GM12878 (cell line): ENCODE measurements around the gene HUS1. TPM values are rescaled to one million over a fixed set of nuclear protein-coding genes. Genes with fewer than 3 reads are reported as not detected.

ENCODE experiments used
- BACH1 ChIP-seq: fragments of 450-650 bp; IDR thresholded peaks from 2 replicates; pipeline ENCODE4 v1.6.1; 2017; ENCODE audit warnings: mild to moderate bottlenecking, borderline replicate concordance
- CREB1 ChIP-seq: IDR thresholded peaks from 2 replicates; pipeline ENCODE4 v1.6.1; 2012; ENCODE audit warnings: low read depth, mild to moderate bottlenecking, inconsistent platforms
- ESRRA ChIP-seq: IDR thresholded peaks from 2 replicates; pipeline ENCODE4 v1.6.1; 2012; ENCODE audit warnings: mild to moderate bottlenecking, low read length, improper control_type of control experiment
- IKZF2 ChIP-seq, 2 experiments: fragments of 450-650 bp; IDR thresholded peaks; 2 replicates each; pipeline ENCODE4 v1.6.1; 2017; ENCODE audit warnings: mild to moderate bottlenecking in 2 of 2, moderate library complexity in 2 of 2
- IRF4 ChIP-seq: IDR thresholded peaks from 2 replicates; pipeline ENCODE4 v1.6.1; 2011; ENCODE audit warnings: low read depth, low read length
- JUND ChIP-seq: IDR thresholded peaks from 2 replicates; pipeline ENCODE4 v1.6.1; 2012; ENCODE audit warnings: low read depth, mild to moderate bottlenecking, low read length, improper control_type of control experiment, moderate library complexity
- NR2C2 ChIP-seq: IDR thresholded peaks from 2 replicates; pipeline ENCODE4 v1.6.1; 2011; ENCODE audit warnings: borderline replicate concordance, low read depth; ENCODE audit not compliant: control insufficient read depth, insufficient read length
- NR2F1 ChIP-seq: fragments of 450-650 bp; conservative IDR thresholded peaks from 2 replicates; pipeline ENCODE4 v1.6.1; 2017; ENCODE audit warnings: mild to moderate bottlenecking
- POLR2AphosphoS2 ChIP-seq: IDR thresholded peaks from 2 replicates; pipeline ENCODE4 v1.6.1; 2011; ENCODE audit warnings: low read depth, mild to moderate bottlenecking, low read length, improper control_type of control experiment, moderate library complexity
- POU2F2 ChIP-seq: IDR thresholded peaks from 3 replicates; pipeline ENCODE4 v1.6.1; 2011; ENCODE audit warnings: low read depth, mild to moderate bottlenecking, low read length, borderline replicate concordance
- RAD51 ChIP-seq: fragments of 450-650 bp; IDR thresholded peaks from 2 replicates; pipeline ENCODE4 v1.6.1; 2016; ENCODE audit warnings: moderate library complexity, mild to moderate bottlenecking, inconsistent platforms
- RELA ChIP-seq: fragments of 450-650 bp; IDR thresholded peaks from 2 replicates; pipeline ENCODE4 v1.8.0; 2014; ENCODE audit warnings: borderline replicate concordance; ENCODE audit not compliant: partially characterized antibody
- RUNX3 ChIP-seq: IDR thresholded peaks from 2 replicates; pipeline ENCODE4 v1.6.1; 2012; ENCODE audit warnings: low read length, inconsistent platforms
- SIN3A ChIP-seq: IDR thresholded peaks from 2 replicates; pipeline ENCODE4 v1.6.1; 2012; ENCODE audit warnings: low read depth, low read length, improper control_type of control experiment
- SMARCA5 ChIP-seq: fragments of 450-650 bp; IDR thresholded peaks from 2 replicates; pipeline ENCODE4 v1.6.1; 2017; ENCODE audit warnings: mild to moderate bottlenecking
- SREBF1 ChIP-seq: IDR thresholded peaks from 2 replicates; pipeline ENCODE4 v1.6.1; 2012; ENCODE audit warnings: mild to moderate bottlenecking, low read length
- TARDBP ChIP-seq: IDR thresholded peaks from 2 replicates; pipeline ENCODE4 v1.6.1; 2016; ENCODE audit warnings: borderline replicate concordance
- TCF12 ChIP-seq: IDR thresholded peaks from 2 replicates; pipeline ENCODE4 v1.6.1; 2011; ENCODE audit warnings: low read depth, mild to moderate bottlenecking, low read length
- WRNIP1 ChIP-seq: IDR thresholded peaks from 2 replicates; pipeline ENCODE4 v1.6.1; 2011; ENCODE audit warnings: low read depth, low read length, improper control_type of control experiment, borderline replicate concordance
- ZBED1 ChIP-seq: IDR thresholded peaks from 2 replicates; pipeline ENCODE4 v1.6.1; 2016; ENCODE audit warnings: borderline replicate concordance
- ZNF24 ChIP-seq: fragments of 450-650 bp; IDR thresholded peaks from 2 replicates; pipeline ENCODE4 v1.6.1; 2017; ENCODE audit warnings: antibody characterized with exemption, mild to moderate bottlenecking
- polyA plus RNA-seq, 11 experiments: library from polyadenylated mRNA; depleted of rRNA in 4 of 11; unstranded in 6 of 11; stranded (reverse) in 5 of 11; fragments of >200 nt; fragmentation: Nextera tagmentation in 4 of 11; fragmentation: Illumina TruSeq in 1 of 11; extraction: Ambion mirVana in 4 of 11; extraction: Trizol in 1 of 11; gene quantifications; 1 replicate in 1 of 11; 2 replicates in 10 of 11; pipeline versions ENCODE4 v1.2.1 to v1.2.3, GENCODE V29; 2011 to 2016; ENCODE audit warnings: inconsistent platforms in 2 of 11, missing spikeins in 2 of 11, low read depth in 1 of 11
- total RNA-seq, 4 experiments: library from RNA; depleted of rRNA in 3 of 4; stranded (reverse); fragments of >200 nt in 3 of 4; fragmentation: Illumina TruSeq in 1 of 4; extraction: Trizol in 1 of 4; gene quantifications; 2 replicates each; pipeline versions ENCODE4 v1.2.1 to v1.2.3, GENCODE V29; 2013 to 2021
- TF ChIP-seq, protein P1 (sequence below): fragments of 450-650 bp; IDR thresholded peaks from 2 replicates; pipeline ENCODE4 v1.6.1; 2017; ENCODE audit warnings: low read depth, mild to moderate bottlenecking, moderate library complexity
- TF ChIP-seq, protein P2 (sequence below): IDR thresholded peaks from 2 replicates; pipeline ENCODE4 v1.6.1; 2012; ENCODE audit warnings: low read depth, low read length, improper control_type of control experiment
- TF ChIP-seq, protein P3 (sequence below): fragments of 450-650 bp; IDR thresholded peaks from 2 replicates; pipeline ENCODE4 v1.6.1; 2016; ENCODE audit warnings: mild to moderate bottlenecking
- TF ChIP-seq, protein P4 (sequence below): IDR thresholded peaks from 2 replicates; pipeline ENCODE4 v1.6.1; 2011; ENCODE audit warnings: low read depth, mild to moderate bottlenecking, low read length, moderate library complexity, borderline replicate concordance; ENCODE audit errors: extremely low read depth
- TF ChIP-seq, protein P5 (sequence below): fragments of 150-350 bp; IDR thresholded peaks from 2 replicates; pipeline ENCODE4 v1.6.1; 2014; ENCODE audit warnings: mild to moderate bottlenecking, low read depth, low read length

The HUS1 gene
- total and polyA plus RNA-seq, 10 of the 15 experiments (the other 5 are each of a cell fraction or from before 2014, with no cell fraction given), result 10.4 to 35.5 (median 22.6) TPM

DNA sequence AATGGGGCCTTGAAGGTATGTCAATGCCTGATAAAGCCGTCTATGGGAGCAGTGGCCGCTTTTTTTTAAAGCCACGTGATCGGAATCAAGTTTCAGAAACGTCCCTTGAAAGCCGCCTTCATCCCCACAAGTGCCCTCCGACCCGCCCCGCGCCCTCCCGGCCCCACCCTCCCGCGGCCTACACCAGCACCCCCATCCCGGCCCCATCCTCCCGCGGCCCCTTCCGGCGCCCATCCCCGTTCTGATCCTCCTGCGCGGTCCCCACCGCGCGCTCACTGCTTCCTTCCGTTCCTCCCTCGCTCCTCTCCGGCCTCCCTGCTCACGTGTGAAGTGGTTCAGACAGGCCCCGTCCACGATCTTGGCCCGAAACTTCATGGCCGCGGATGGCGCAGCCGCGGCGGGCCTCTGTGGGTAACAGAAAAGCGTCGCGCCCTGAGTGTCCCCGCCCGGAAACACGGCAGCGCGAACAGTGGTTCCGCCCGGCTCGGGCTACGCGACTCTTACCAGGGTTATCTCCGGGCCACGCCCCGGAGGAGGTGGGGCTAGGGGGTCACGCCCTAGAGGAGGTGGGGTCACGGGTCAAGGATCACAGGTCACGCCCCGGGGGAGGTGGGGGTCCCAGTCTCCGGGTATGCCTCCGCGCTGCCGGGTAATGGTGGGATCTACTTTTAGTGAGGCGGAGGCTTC, at the start of gene HUS1 (continued):
- TF ChIP-seq CREB1 (peak; percentile 91), WRNIP1 (no peak), NR2F1 (peak; percentile 100), RELA (peak; percentile 83), ZNF24 (peak; percentile 63), IRF4 (0 out of 2 replicates have a peak, but pooled peaks have one; percentile 27), TARDBP (peak; percentile 88; the same call in 1 of the 2 replicates), RAD51 (no peak), RUNX3 (peak; percentile 86), SIN3A (0 out of 2 replicates have a peak, but pooled peaks have one; percentile 57), IKZF2 (IDR thresholded peaks at IDR 0.05) (peak; percentile 34 to 66; a peak in 3 of 4 replicates), SREBF1 (peak; percentile 86; the same call in 1 of the 2 replicates), JUND (no peak), POU2F2 (peak; percentile 81; the same call in 2 of the 3 replicates), TCF12 (no peak; the same call in none of the 2 replicates), NR2C2 (peak; percentile 59), SMARCA5 (peak; percentile 71), POLR2AphosphoS2 (peak; percentile 52; the same call in 1 of the 2 replicates), ZBED1 (no peak), ESRRA (peak; percentile 43; the same call in 1 of the 2 replicates), BACH1 (peak; percentile 63; the same call in 1 of the 2 replicates)
- TF ChIP-seq, protein P1, sequence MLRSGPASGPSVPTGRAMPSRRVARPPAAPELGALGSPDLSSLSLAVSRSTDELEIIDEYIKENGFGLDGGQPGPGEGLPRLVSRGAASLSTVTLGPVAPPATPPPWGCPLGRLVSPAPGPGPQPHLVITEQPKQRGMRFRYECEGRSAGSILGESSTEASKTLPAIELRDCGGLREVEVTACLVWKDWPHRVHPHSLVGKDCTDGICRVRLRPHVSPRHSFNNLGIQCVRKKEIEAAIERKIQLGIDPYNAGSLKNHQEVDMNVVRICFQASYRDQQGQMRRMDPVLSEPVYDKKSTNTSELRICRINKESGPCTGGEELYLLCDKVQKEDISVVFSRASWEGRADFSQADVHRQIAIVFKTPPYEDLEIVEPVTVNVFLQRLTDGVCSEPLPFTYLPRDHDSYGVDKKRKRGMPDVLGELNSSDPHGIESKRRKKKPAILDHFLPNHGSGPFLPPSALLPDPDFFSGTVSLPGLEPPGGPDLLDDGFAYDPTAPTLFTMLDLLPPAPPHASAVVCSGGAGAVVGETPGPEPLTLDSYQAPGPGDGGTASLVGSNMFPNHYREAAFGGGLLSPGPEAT, result peak; percentile 86
- TF ChIP-seq, protein P2, sequence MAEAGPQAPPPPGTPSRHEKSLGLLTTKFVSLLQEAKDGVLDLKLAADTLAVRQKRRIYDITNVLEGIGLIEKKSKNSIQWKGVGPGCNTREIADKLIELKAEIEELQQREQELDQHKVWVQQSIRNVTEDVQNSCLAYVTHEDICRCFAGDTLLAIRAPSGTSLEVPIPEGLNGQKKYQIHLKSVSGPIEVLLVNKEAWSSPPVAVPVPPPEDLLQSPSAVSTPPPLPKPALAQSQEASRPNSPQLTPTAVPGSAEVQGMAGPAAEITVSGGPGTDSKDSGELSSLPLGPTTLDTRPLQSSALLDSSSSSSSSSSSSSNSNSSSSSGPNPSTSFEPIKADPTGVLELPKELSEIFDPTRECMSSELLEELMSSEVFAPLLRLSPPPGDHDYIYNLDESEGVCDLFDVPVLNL, result 0 out of 2 replicates have a peak, but pooled peaks have one; percentile 21
- TF ChIP-seq, protein P3, sequence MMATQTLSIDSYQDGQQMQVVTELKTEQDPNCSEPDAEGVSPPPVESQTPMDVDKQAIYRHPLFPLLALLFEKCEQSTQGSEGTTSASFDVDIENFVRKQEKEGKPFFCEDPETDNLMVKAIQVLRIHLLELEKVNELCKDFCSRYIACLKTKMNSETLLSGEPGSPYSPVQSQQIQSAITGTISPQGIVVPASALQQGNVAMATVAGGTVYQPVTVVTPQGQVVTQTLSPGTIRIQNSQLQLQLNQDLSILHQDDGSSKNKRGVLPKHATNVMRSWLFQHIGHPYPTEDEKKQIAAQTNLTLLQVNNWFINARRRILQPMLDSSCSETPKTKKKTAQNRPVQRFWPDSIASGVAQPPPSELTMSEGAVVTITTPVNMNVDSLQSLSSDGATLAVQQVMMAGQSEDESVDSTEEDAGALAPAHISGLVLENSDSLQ, result peak; percentile 49; the same call in 1 of the 2 replicates
- TF ChIP-seq, protein P4, sequence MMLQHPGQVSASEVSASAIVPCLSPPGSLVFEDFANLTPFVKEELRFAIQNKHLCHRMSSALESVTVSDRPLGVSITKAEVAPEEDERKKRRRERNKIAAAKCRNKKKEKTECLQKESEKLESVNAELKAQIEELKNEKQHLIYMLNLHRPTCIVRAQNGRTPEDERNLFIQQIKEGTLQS, result no peak
- TF ChIP-seq, protein P5, sequence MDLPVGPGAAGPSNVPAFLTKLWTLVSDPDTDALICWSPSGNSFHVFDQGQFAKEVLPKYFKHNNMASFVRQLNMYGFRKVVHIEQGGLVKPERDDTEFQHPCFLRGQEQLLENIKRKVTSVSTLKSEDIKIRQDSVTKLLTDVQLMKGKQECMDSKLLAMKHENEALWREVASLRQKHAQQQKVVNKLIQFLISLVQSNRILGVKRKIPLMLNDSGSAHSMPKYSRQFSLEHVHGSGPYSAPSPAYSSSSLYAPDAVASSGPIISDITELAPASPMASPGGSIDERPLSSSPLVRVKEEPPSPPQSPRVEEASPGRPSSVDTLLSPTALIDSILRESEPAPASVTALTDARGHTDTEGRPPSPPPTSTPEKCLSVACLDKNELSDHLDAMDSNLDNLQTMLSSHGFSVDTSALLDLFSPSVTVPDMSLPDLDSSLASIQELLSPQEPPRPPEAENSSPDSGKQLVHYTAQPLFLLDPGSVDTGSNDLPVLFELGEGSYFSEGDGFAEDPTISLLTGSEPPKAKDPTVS, result 0 out of 2 replicates have a peak, but pooled peaks have one; percentile 43
